PFSK-1 (cell line): ENCODE results near the gene GCSAM.

Experiments used
- FOXP2 ChIP-seq: optimal IDR thresholded peaks from 2 replicates; pipeline ENCODE3; 2011; ENCODE audit warnings: borderline replicate concordance, control low read depth, inconsistent platforms; ENCODE audit not compliant: insufficient read depth; ENCODE audit errors: extremely low read length, extremely low read depth
- POLR2AphosphoS5 ChIP-seq: IDR thresholded peaks from 2 replicates; pipeline ENCODE4 v1.6.1; 2012; ENCODE audit warnings: low read depth, mild to moderate bottlenecking, control low read depth, low read length, moderate library complexity
- SIN3A ChIP-seq: IDR thresholded peaks from 2 replicates; pipeline ENCODE4 v1.6.1; 2012; ENCODE audit warnings: mild to moderate bottlenecking, low read length, moderate library complexity, borderline replicate concordance; ENCODE audit not compliant: insufficient read depth
- TAF1 ChIP-seq: IDR thresholded peaks from 2 replicates; pipeline ENCODE4 v1.6.1; 2012; ENCODE audit warnings: low read length, control low read depth, borderline replicate concordance; ENCODE audit not compliant: insufficient read depth
- TF ChIP-seq, protein P1 (sequence below), 2 experiments: IDR thresholded peaks; 2 replicates each; pipeline versions ENCODE4 v1.6.1 to v1.8.0; 2011 to 2012; ENCODE audit warnings: low read depth in 2 of 2, low read length in 2 of 2, control low read depth in 1 of 2, inconsistent platforms in 1 of 2, mild to moderate bottlenecking in 1 of 2, moderate library complexity in 1 of 2; ENCODE audit not compliant: insufficient read depth in 1 of 2

GCSAM gene

DNA sequence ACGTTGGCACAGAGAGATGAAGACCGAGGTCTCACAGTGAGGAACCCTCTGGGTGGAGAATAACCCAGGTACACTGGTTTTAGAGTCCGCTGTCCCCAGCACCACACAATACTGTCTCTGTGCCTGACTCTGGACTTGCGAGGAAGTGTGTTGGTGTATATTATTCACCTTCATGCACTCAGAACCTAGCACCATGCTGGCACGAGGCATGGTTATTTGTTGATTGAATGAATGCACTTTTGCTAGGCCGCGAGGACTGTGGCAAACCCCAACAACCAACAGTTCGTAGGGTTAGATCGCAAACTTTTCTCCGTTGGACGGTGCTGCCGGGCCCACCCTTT lies 47.3 kb downstream of the GCSAM start:
- no peak for TF ChIP-seq POLR2AphosphoS5
- no peak for TF ChIP-seq FOXP2
- no peak for TF ChIP-seq TAF1
- no peak for TF ChIP-seq SIN3A
- TF ChIP-seq, protein P1, sequence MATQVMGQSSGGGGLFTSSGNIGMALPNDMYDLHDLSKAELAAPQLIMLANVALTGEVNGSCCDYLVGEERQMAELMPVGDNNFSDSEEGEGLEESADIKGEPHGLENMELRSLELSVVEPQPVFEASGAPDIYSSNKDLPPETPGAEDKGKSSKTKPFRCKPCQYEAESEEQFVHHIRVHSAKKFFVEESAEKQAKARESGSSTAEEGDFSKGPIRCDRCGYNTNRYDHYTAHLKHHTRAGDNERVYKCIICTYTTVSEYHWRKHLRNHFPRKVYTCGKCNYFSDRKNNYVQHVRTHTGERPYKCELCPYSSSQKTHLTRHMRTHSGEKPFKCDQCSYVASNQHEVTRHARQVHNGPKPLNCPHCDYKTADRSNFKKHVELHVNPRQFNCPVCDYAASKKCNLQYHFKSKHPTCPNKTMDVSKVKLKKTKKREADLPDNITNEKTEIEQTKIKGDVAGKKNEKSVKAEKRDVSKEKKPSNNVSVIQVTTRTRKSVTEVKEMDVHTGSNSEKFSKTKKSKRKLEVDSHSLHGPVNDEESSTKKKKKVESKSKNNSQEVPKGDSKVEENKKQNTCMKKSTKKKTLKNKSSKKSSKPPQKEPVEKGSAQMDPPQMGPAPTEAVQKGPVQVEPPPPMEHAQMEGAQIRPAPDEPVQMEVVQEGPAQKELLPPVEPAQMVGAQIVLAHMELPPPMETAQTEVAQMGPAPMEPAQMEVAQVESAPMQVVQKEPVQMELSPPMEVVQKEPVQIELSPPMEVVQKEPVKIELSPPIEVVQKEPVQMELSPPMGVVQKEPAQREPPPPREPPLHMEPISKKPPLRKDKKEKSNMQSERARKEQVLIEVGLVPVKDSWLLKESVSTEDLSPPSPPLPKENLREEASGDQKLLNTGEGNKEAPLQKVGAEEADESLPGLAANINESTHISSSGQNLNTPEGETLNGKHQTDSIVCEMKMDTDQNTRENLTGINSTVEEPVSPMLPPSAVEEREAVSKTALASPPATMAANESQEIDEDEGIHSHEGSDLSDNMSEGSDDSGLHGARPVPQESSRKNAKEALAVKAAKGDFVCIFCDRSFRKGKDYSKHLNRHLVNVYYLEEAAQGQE (IDR thresholded peaks at IDR 0.05; ENCODE audit: insufficient read depth in 1 of 2, low read depth in 2 of 2, low read length in 2 of 2), result no peak

DNA sequence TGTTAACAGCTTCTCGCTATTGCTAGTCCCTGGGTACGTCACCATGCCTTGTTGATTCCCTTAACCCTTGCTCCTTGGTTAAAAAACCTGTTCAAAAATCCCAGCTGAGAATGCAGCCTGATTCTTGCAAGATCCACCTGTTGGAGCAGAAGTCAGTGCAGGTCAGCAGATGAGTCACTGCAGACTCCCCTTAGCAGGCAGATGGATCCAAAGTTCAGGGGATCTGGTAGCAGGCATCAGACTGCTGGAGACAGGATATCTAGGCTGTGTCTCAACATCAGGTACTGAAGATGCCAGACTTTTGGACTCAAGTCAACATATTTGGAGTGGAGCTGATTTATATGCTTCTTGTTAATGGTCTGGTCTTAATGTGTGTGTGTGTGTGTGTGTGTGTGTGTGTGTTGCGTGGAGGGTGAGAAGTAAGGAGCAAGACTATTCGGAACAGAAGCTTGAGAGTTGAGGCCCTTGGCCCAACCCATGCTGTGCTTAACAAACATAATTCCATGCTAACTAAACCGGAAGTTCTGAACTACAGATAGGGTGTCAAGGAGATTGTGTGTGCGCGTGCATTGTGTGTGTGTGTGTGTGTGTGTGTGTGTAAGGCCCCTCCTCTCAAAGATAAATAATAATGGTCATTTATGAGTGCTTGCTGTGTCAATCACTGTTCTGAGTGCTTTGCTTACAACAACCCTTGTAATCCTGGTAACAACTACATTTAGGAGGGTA lies 47.9 kb downstream of the GCSAM start:
- TF ChIP-seq SIN3A (no peak), TAF1 (no peak), POLR2AphosphoS5 (no peak), FOXP2 (no peak)
- TF ChIP-seq, protein P1 (IDR thresholded peaks at IDR 0.05; ENCODE audit: insufficient read depth in 1 of 2, low read depth in 2 of 2, low read length in 2 of 2), result no peak

DNA sequence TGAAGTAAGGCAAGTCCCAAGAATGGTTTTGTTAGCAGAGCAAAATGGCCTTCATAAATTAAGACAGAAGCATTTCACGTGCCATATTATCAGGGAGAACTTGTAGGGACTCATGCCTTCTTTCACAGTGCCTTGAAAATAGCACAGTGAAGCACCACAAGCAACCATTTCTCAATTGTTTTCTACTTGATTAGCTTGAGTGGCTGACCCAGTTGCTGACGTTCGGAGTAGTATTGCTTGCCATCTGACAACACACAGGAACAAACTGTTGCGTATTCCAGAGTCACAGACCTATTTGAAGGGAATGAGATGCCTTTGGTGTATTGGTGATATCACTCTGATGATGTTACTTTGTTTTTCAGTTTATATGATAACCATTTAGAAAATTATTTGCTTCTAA lies 49.8 kb downstream of the GCSAM start:
- TF ChIP-seq, protein P1 (IDR thresholded peaks at IDR 0.05; ENCODE audit: insufficient read depth in 1 of 2, low read depth in 2 of 2, low read length in 2 of 2), result no peak
- TF ChIP-seq TAF1 (no peak), FOXP2 (no peak), POLR2AphosphoS5 (no peak), SIN3A (no peak)

DNA sequence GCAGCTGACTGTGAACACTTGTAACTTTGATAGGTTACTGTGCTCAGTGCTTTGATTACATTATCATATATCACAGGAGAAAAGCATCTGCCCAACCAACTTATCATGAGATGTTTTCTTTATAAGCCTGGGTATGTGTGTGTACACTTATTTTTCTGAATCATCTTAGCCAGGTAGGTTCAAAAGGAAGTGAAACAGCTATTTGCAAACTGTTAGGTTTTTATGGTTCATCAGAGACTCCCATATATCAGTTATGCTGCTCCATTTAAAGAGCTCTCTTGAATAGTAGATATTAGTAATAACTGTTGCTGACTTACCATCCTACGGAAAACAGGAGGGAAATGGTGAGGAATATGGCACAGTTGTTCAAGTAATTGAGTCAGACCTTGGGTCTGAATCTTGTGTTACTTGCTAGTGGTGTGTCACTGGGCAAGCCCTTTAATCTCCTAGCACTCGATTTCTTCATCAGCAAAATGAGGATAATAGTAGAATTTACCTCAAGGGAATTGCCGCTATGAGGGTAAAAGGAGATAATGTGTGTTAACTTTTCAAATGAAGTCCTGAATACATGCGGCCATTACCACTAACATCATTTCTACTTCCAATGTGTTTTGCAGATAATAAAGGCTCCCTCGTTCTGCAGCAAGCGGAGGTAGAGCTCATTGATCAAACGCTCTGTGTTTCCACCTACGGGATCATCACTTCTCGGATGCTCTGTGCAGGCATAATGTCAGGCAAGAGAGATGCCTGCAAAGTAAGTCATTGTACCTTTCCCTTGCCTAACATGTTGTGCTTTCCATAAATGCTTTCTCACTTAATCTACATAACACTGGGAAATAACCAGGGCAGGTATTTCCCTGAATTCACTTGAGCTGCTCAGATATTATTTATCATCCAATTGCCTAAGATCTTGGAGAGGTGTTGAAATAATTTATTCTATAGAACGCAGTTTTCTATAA lies 54.6 kb downstream of the GCSAM start:
- TF ChIP-seq POLR2AphosphoS5 (no peak), FOXP2 (no peak), TAF1 (no peak), SIN3A (no peak)
- TF ChIP-seq, protein P1 (IDR thresholded peaks at IDR 0.05; ENCODE audit: insufficient read depth in 1 of 2, low read depth in 2 of 2, low read length in 2 of 2), result no peak
